ENCODE results near the gene PHF21A. TPM values are rescaled to one million over a fixed set of nuclear protein-coding genes. Genes with fewer than 3 reads are reported as not detected.

PHF21A gene
- total RNA-seq, 4 donors from 2014 or later: 8.9 to 118 (median 34.4) TPM

GRCh38 chr11:45896422-45896984 is 224.8 kb downstream of the PHF21A start:
- Histone ChIP-seq H3K9me3 (no peaks in the 10 kb centered on the region), H3K27ac (no peak overlapping the region), H3K4me3 (no peak overlapping the region), H3K27me3 (no peaks in the 10 kb centered on the region), H3K4me1 (peaks cover 0 to 19% (median 10%) of the 10 kb centered on the region in 4 donors), H3K36me3 (no peaks in the 10 kb centered on the region)
- DNase-seq: no peak
- no peak for TF ChIP-seq POLR2A (IDR thresholded peaks at IDR 0.05)

GRCh38 chr11:45895553-45896259 is 225.5 kb downstream of the PHF21A start:
- H3K4me1 ChIP-seq: peaks cover 0 to 14% (median 10%) of the 10 kb centered on the region in 4 donors
- TF ChIP-seq CTCF (IDR thresholded peaks at IDR 0.05): no peak
- no peak for TF ChIP-seq POLR2A (IDR thresholded peaks at IDR 0.05)
- H3K4me3 ChIP-seq: no peak overlapping the region
- H3K27ac ChIP-seq: no peak overlapping the region
- DNase-seq: no peak
- H3K36me3 ChIP-seq: no peaks in the 10 kb centered on the region
- no peaks in the 10 kb centered on the region for H3K9me3 ChIP-seq
- no peaks in the 10 kb centered on the region for H3K27me3 ChIP-seq

GRCh38 chr11:45894555-45895247 is 226.6 kb downstream of the PHF21A start:
- no peak for TF ChIP-seq CTCF (IDR thresholded peaks at IDR 0.05)
- no peak for TF ChIP-seq POLR2A (IDR thresholded peaks at IDR 0.05)
- Histone ChIP-seq H3K36me3 (no peaks in the 10 kb centered on the region), H3K4me3 (no peak overlapping the region), H3K9me3 (no peaks in the 10 kb centered on the region), H3K27ac (no peak overlapping the region), H3K27me3 (no peaks in the 10 kb centered on the region), H3K4me1 (peaks cover 0 to 8% (median 7%) of the 10 kb centered on the region in 4 donors)
- no peak for DNase-seq

- H3K27me3 ChIP-seq: no peaks in the 10 kb centered on the region
- H3K36me3 ChIP-seq: no peaks in the 10 kb centered on the region
- H3K9me3 ChIP-seq: no peaks in the 10 kb centered on the region
- H3K27ac ChIP-seq: no peak overlapping the region
- no peaks in the 10 kb centered on the region for H3K4me1 ChIP-seq
- DNase-seq: no peak
- TF ChIP-seq POLR2A (IDR thresholded peaks at IDR 0.05): no peak
- H3K4me3 ChIP-seq: no peak overlapping the region
Measured at GRCh38 chr11:45892856-45893255, 228.4 kb downstream of the PHF21A start.

- Histone ChIP-seq H3K4me3 (no peak overlapping the region), H3K27ac (no peak overlapping the region), H3K27me3 (no peaks in the 10 kb centered on the region), H3K9me3 (no peaks in the 10 kb centered on the region), H3K36me3 (no peaks in the 10 kb centered on the region), H3K4me1 (peaks cover 0 to 3% (median under 1%) of the 10 kb centered on the region in 4 donors)
- no peak for TF ChIP-seq POLR2A (IDR thresholded peaks at IDR 0.05)
- no peak for TF ChIP-seq CTCF (IDR thresholded peaks at IDR 0.05)
- no peak for DNase-seq
Measured at GRCh38 chr11:45890886-45891550, 230.2 kb downstream of the PHF21A start.

- TF ChIP-seq CTCF (IDR thresholded peaks at IDR 0.05) (no peak), POLR2A (IDR thresholded peaks at IDR 0.05) (no peak)
- Histone ChIP-seq H3K27ac (no peak overlapping the region), H3K9me3 (no peaks in the 10 kb centered on the region), H3K4me3 (no peak overlapping the region), H3K4me1 (peaks cover 0 to 7% (median 2%) of the 10 kb centered on the region in 4 donors), H3K36me3 (no peaks in the 10 kb centered on the region), H3K27me3 (no peaks in the 10 kb centered on the region)
- DNase-seq: no peak
Measured at GRCh38 chr11:45889966-45890365, 231.3 kb downstream of the PHF21A start.
